ENCODE data around the gene SLCO2A1. TPM values are rescaled to one million over a fixed set of nuclear protein-coding genes. Genes with fewer than 3 reads are reported as not detected.
A peak's percentile ranks its signal among the peaks of the same experiment; 100 is the strongest.

The SLCO2A1 gene
- total and polyA plus RNA-seq, 2 experiments from 2014 or later = 0.22 to 4.8 TPM

- H3K4me2 ChIP-seq (ENCODE audit: unreplicated experiment) = no peak overlapping the region
- in situ Hi-C loops (cut with MboI) = no loop called here
- H3K4me3 ChIP-seq = no peak overlapping the region
- DNase-seq = peak; percentile 44
- WGBS, 2 experiments (ENCODE audit: low coverage in 1 of 2, low lambda C conversion rate in 2 of 2, missing lambda C conversion rate in 2 of 2) = 73 to 83% methylated on average over 8 of the region's 8 CpGs
- no peaks in the 10 kb centered on the region for H3K9me3 ChIP-seq (ENCODE audit: low read depth)
- H2AFZ ChIP-seq = no peak overlapping the region
- no peaks in the 10 kb centered on the region for H3K9me2 ChIP-seq (ENCODE audit: insufficient read depth)
- no peaks in the 10 kb centered on the region for H3K27me3 ChIP-seq (replicated peaks; ENCODE audit: insufficient read depth)
- TF ChIP-seq EZH2 (IDR thresholded peaks at IDR 0.05; ENCODE audit: insufficient read depth, poor library complexity, severe bottlenecking) (no peak), EZH2phosphoT487 (IDR thresholded peaks at IDR 0.05; ENCODE audit: insufficient read depth, low read depth) (no peak)
- no peaks in the 10 kb centered on the region for H3F3A ChIP-seq (ENCODE audit: insufficient read depth)
- no peak overlapping the region for H3K27ac ChIP-seq
- no peaks in the 10 kb centered on the region for H3K36me3 ChIP-seq (ENCODE audit: low read depth)
- no peak overlapping the region for H3K9ac ChIP-seq
- no peaks in the 10 kb centered on the region for H4K20me1 ChIP-seq (ENCODE audit: insufficient read depth)
- H3K4me1 ChIP-seq (ENCODE audit: insufficient read depth) = no peaks in the 10 kb centered on the region
- H3K79me2 ChIP-seq (ENCODE audit: insufficient read depth) = no peaks in the 10 kb centered on the region
These were observed 9.6 kb upstream of the SLCO2A1 start for GRCh38 chr3:134039161-134039862.

GRCh38 chr3:134038716-134039115 is 9.0 kb upstream of the SLCO2A1 start:
- no peaks in the 10 kb centered on the region for H3F3A ChIP-seq (ENCODE audit: insufficient read depth)
- H3K79me2 ChIP-seq (ENCODE audit: insufficient read depth) = no peaks in the 10 kb centered on the region
- DNase-seq = no peak
- H3K4me1 ChIP-seq (ENCODE audit: insufficient read depth) = 0 out of 2 replicates have a peak, but pooled peaks cover under 1% of the 10 kb centered on the region
- no peak overlapping the region for H2AFZ ChIP-seq
- no peak overlapping the region for H3K27ac ChIP-seq
- H4K20me1 ChIP-seq (ENCODE audit: insufficient read depth) = no peaks in the 10 kb centered on the region
- H3K4me3 ChIP-seq = no peak overlapping the region
- H3K9me2 ChIP-seq (ENCODE audit: insufficient read depth) = no peaks in the 10 kb centered on the region
- no peak overlapping the region for H3K4me2 ChIP-seq (ENCODE audit: unreplicated experiment)
- TF ChIP-seq EZH2 (IDR thresholded peaks at IDR 0.05; ENCODE audit: insufficient read depth, poor library complexity, severe bottlenecking) = no peak
- no peak for TF ChIP-seq EZH2phosphoT487 (IDR thresholded peaks at IDR 0.05; ENCODE audit: insufficient read depth, low read depth)
- no peak overlapping the region for H3K9ac ChIP-seq
- 98 to 99% methylated on average over 8 of the region's 8 CpGs for WGBS, 2 experiments (ENCODE audit: low coverage in 1 of 2, low lambda C conversion rate in 2 of 2, missing lambda C conversion rate in 2 of 2)
- in situ Hi-C loops (cut with MboI) = no loop called here
- no peaks in the 10 kb centered on the region for H3K36me3 ChIP-seq (ENCODE audit: low read depth)
- no peaks in the 10 kb centered on the region for H3K9me3 ChIP-seq (ENCODE audit: low read depth)
- no peaks in the 10 kb centered on the region for H3K27me3 ChIP-seq (replicated peaks; ENCODE audit: insufficient read depth)

GRCh38 chr3:134038071-134038491 is 8.4 kb upstream of the SLCO2A1 start:
- no peak for TF ChIP-seq EZH2phosphoT487 (IDR thresholded peaks at IDR 0.05; ENCODE audit: insufficient read depth, low read depth)
- no peak for TF ChIP-seq EZH2 (IDR thresholded peaks at IDR 0.05; ENCODE audit: insufficient read depth, poor library complexity, severe bottlenecking)
- Histone ChIP-seq H3K9ac (no peak overlapping the region), H2AFZ (no peak overlapping the region), H3K27me3 (replicated peaks; ENCODE audit: insufficient read depth) (no peaks in the 10 kb centered on the region), H3K4me2 (ENCODE audit: unreplicated experiment) (no peak overlapping the region), H3K4me3 (no peak overlapping the region), H3K27ac (no peak overlapping the region), H3K79me2 (ENCODE audit: insufficient read depth) (no peaks in the 10 kb centered on the region), H3F3A (ENCODE audit: insufficient read depth) (no peaks in the 10 kb centered on the region), H3K4me1 (ENCODE audit: insufficient read depth) (0 out of 2 replicates have a peak, but pooled peaks cover 4% of the 10 kb centered on the region), H3K9me3 (ENCODE audit: low read depth) (no peaks in the 10 kb centered on the region), H4K20me1 (ENCODE audit: insufficient read depth) (no peaks in the 10 kb centered on the region), H3K9me2 (ENCODE audit: insufficient read depth) (no peaks in the 10 kb centered on the region), H3K36me3 (ENCODE audit: low read depth) (no peaks in the 10 kb centered on the region)
- WGBS, 2 experiments (ENCODE audit: low coverage in 1 of 2, low lambda C conversion rate in 2 of 2, missing lambda C conversion rate in 2 of 2) = 76 to 79% methylated on average over 9 to 10 of the region's 10 CpGs
- no peak for DNase-seq
- in situ Hi-C loops (cut with MboI) = no loop called here

DNA sequence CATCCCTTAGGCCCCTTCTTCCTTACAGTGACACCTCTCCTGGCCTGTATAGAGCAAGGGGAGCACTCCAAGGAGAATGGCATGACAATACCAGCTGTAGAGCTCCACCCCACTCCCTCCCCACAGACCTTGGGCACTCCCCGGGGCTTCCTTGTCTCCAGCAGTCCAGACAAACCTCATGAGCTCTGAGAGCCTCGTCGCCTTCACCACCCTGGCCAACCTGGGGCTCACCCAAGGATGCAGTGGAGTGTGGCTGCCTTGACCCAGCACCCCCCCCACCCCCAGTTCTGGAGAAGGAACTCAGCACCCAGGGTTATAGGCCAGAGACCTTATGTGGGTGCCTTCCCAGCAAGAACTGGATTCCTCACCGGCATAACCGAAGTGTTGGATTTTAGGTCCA is 7.4 kb upstream of the SLCO2A1 start:
- Histone ChIP-seq H3K4me3 (no peak overlapping the region), H3K4me2 (ENCODE audit: unreplicated experiment) (no peak overlapping the region), H4K20me1 (ENCODE audit: insufficient read depth) (no peaks in the 10 kb centered on the region), H3K9me3 (ENCODE audit: low read depth) (no peaks in the 10 kb centered on the region), H3K9me2 (ENCODE audit: insufficient read depth) (no peaks in the 10 kb centered on the region), H3K27me3 (replicated peaks; ENCODE audit: insufficient read depth) (no peaks in the 10 kb centered on the region), H3K36me3 (ENCODE audit: low read depth) (no peaks in the 10 kb centered on the region), H3K79me2 (ENCODE audit: insufficient read depth) (no peaks in the 10 kb centered on the region), H3K4me1 (ENCODE audit: insufficient read depth) (0 out of 2 replicates have a peak, but pooled peaks cover 4% of the 10 kb centered on the region), H2AFZ (no peak overlapping the region), H3K27ac (no peak overlapping the region), H3F3A (ENCODE audit: insufficient read depth) (no peaks in the 10 kb centered on the region), H3K9ac (no peak overlapping the region)
- no peak for TF ChIP-seq EZH2phosphoT487 (IDR thresholded peaks at IDR 0.05; ENCODE audit: insufficient read depth, low read depth)
- no peak for TF ChIP-seq EZH2 (IDR thresholded peaks at IDR 0.05; ENCODE audit: insufficient read depth, poor library complexity, severe bottlenecking)
- in situ Hi-C loops (cut with MboI) = no loop called here
- whole genome bisulfite sequencing, 2 experiments (ENCODE audit: low coverage in 1 of 2, low lambda C conversion rate in 2 of 2, missing lambda C conversion rate in 2 of 2) = 76 to 84% methylated on average over 5 of the region's 5 CpGs
- DNase-seq = no peak

Measured in GM23248 (cell line).